HEK293 (cell line): ENCODE data around the gene TNS3.

Experiments used
- CTCF ChIA-PET: fragments of 350-600 bp; formaldehyde crosslinking; extraction: SDS; loops from one replicate; lab custom pipeline; 2021; ENCODE audit warnings: antibody characterized with exemption; lab: Yijun Ruan, JAX
- POLR2A ChIA-PET: fragments of 300-600 bp; formaldehyde crosslinking; extraction: SDS; loops from one replicate; lab custom pipeline; 2020; ENCODE audit warnings: antibody characterized with exemption, inconsistent platforms; lab: Yijun Ruan, JAX
- H3K27ac ChIP-seq: fragments of 200-500 bp; sonication (Bioruptor generic); 2 replicates; pipeline ENCODE4 v1.5.1; 2014; ENCODE audit warnings: low read depth, low read length, control low read depth, inconsistent platforms; ENCODE audit errors: extremely low read depth
- H3K36me3 ChIP-seq, 2 experiments: fragments of 200-500 bp in 1 of 2; sonication (Bioruptor generic) in 1 of 2; 1 replicate in 1 of 2; 2 replicates in 1 of 2; pipeline ENCODE4 v1.5.1; 2014 to 2017; ENCODE audit warnings: inconsistent platforms in 2 of 2, low read length in 2 of 2; ENCODE audit not compliant: control insufficient read depth in 2 of 2, insufficient read depth in 1 of 2
- H3K4me1 ChIP-seq: fragments of 200-500 bp; sonication (Bioruptor generic); 2 replicates; pipeline ENCODE4 v1.5.1; 2014; ENCODE audit warnings: mild to moderate bottlenecking, low read length, inconsistent platforms; ENCODE audit not compliant: control insufficient read depth, insufficient read depth
- H3K4me3 ChIP-seq: 2 replicates; pipeline ENCODE4 v1.5.1; 2011; ENCODE audit warnings: low read depth, mild to moderate bottlenecking, control low read depth, low read length, moderate library complexity
- H3K9me3 ChIP-seq: fragments of 200-500 bp; sonication (Bioruptor generic); 2 replicates; pipeline ENCODE4 v1.5.1; 2014; ENCODE audit warnings: low read depth, low read length, inconsistent platforms; ENCODE audit not compliant: control insufficient read depth, insufficient read depth
- BCL6B ChIP-seq: fragments of 450-650 bp; formaldehyde crosslinking; IDR thresholded peaks from 2 replicates; pipeline ENCODE4 v1.5.1; 2017; ENCODE audit warnings: missing biosample characterization, missing genetic modification characterization
- KLF9 ChIP-seq: fragments of 450-650 bp; formaldehyde crosslinking; IDR thresholded peaks from 2 replicates; pipeline ENCODE4 v1.5.1; 2016; ENCODE audit warnings: missing biosample characterization, missing genetic modification characterization, low read depth
- OVOL3 ChIP-seq: fragments of 450-650 bp; formaldehyde crosslinking; IDR thresholded peaks from 2 replicates; pipeline ENCODE4 v1.5.1; 2016; ENCODE audit warnings: missing biosample characterization, missing genetic modification characterization
- SALL2 ChIP-seq: fragments of 450-650 bp; formaldehyde crosslinking; IDR thresholded peaks from 2 replicates; pipeline ENCODE4 v1.5.0; 2017; ENCODE audit warnings: missing biosample characterization, mild to moderate bottlenecking, missing genetic modification characterization, borderline replicate concordance
- SP7 ChIP-seq: fragments of 450-650 bp; formaldehyde crosslinking; IDR thresholded peaks from 2 replicates; pipeline ENCODE4 v1.5.1; 2016; ENCODE audit warnings: missing biosample characterization, missing genetic modification characterization
- TRIM28 ChIP-seq: IDR thresholded peaks from 2 replicates; pipeline ENCODE4 v1.6.1; 2011; ENCODE audit warnings: low read length, control low read depth, borderline replicate concordance
- YY2 ChIP-seq: fragments of 450-650 bp; formaldehyde crosslinking; IDR thresholded peaks from 2 replicates; pipeline ENCODE4 v1.5.1; 2016; ENCODE audit warnings: missing biosample characterization, missing genetic modification characterization
- ZBTB17 ChIP-seq: fragments of 450-650 bp; formaldehyde crosslinking; IDR thresholded peaks from 2 replicates; pipeline ENCODE4 v1.5.1; 2016; ENCODE audit warnings: missing biosample characterization, missing genetic modification characterization
- ZBTB7A ChIP-seq: fragments of 450-650 bp; formaldehyde crosslinking; IDR thresholded peaks from 2 replicates; pipeline ENCODE4 v1.5.1; 2016; ENCODE audit warnings: low read depth, missing biosample characterization, missing genetic modification characterization
- ZNF211 ChIP-seq: fragments of 450-650 bp; formaldehyde crosslinking; IDR thresholded peaks from 2 replicates; pipeline ENCODE4 v1.5.1; 2016; ENCODE audit warnings: low read depth, missing biosample characterization, missing genetic modification characterization
- ZNF223 ChIP-seq: fragments of 450-650 bp; formaldehyde crosslinking; IDR thresholded peaks from 2 replicates; pipeline ENCODE4 v1.5.1; 2016; ENCODE audit warnings: missing biosample characterization, missing genetic modification characterization
- ZNF24 ChIP-seq: fragments of 450-650 bp; formaldehyde crosslinking; IDR thresholded peaks from 2 replicates; pipeline ENCODE4 v1.5.1; 2016; ENCODE audit warnings: missing biosample characterization, missing genetic modification characterization
- ZNF366 ChIP-seq: fragments of 450-650 bp; formaldehyde crosslinking; conservative IDR thresholded peaks from 2 replicates; pipeline ENCODE4 v1.5.1; 2016; ENCODE audit warnings: missing biosample characterization, missing genetic modification characterization
- ZNF449 ChIP-seq: fragments of 450-650 bp; formaldehyde crosslinking; IDR thresholded peaks from 2 replicates; pipeline ENCODE4 v1.5.1; 2017; ENCODE audit warnings: missing biosample characterization, mild to moderate bottlenecking, missing genetic modification characterization, moderate library complexity
- ZNF48 ChIP-seq: fragments of 450-650 bp; formaldehyde crosslinking; IDR thresholded peaks from 2 replicates; pipeline ENCODE4 v1.5.1; 2016; ENCODE audit warnings: missing biosample characterization, missing genetic modification characterization
- ZNF518A ChIP-seq: fragments of 450-650 bp; formaldehyde crosslinking; conservative IDR thresholded peaks from 2 replicates; pipeline ENCODE4 v1.5.1; 2016; ENCODE audit warnings: low read depth, missing biosample characterization, missing genetic modification characterization
- ZNF585B ChIP-seq: fragments of 450-650 bp; formaldehyde crosslinking; IDR thresholded peaks from 2 replicates; pipeline ENCODE4 v1.5.1; 2016; ENCODE audit warnings: missing biosample characterization, missing genetic modification characterization
- ZNF596 ChIP-seq: fragments of 450-650 bp; IDR thresholded peaks from 2 replicates; pipeline ENCODE4 v1.5.0; 2018; ENCODE audit warnings: missing biosample characterization, mild to moderate bottlenecking, missing genetic modification characterization, moderate library complexity
- ZNF600 ChIP-seq: fragments of 450-650 bp; formaldehyde crosslinking; IDR thresholded peaks from 2 replicates; pipeline ENCODE4 v1.5.1; 2016; ENCODE audit warnings: missing biosample characterization, missing genetic modification characterization
- ZNF610 ChIP-seq: fragments of 450-650 bp; formaldehyde crosslinking; IDR thresholded peaks from 2 replicates; pipeline ENCODE4 v1.5.1; 2016; ENCODE audit warnings: missing biosample characterization, missing genetic modification characterization, borderline replicate concordance
- ZNF664 ChIP-seq: fragments of 450-650 bp; formaldehyde crosslinking; IDR thresholded peaks from 2 replicates; pipeline ENCODE4 v1.5.1; 2016; ENCODE audit warnings: missing biosample characterization, missing genetic modification characterization
- ZNF707 ChIP-seq: fragments of 450-650 bp; formaldehyde crosslinking; IDR thresholded peaks from 2 replicates; pipeline ENCODE4 v1.5.1; 2016; ENCODE audit warnings: missing biosample characterization, missing genetic modification characterization
- ZNF768 ChIP-seq: fragments of 450-650 bp; formaldehyde crosslinking; IDR thresholded peaks from 2 replicates; pipeline ENCODE4 v1.5.1; 2018; ENCODE audit warnings: missing biosample characterization, mild to moderate bottlenecking, missing genetic modification characterization
- TF ChIP-seq, protein P1 (sequence below): fragments of 450-650 bp; formaldehyde crosslinking; IDR thresholded peaks from 2 replicates; pipeline ENCODE4 v1.5.1; 2016; ENCODE audit warnings: missing biosample characterization, missing genetic modification characterization
- TF ChIP-seq, protein P2 (sequence below): fragments of 450-650 bp; formaldehyde crosslinking; IDR thresholded peaks from 2 replicates; pipeline ENCODE4 v1.5.1; 2016; ENCODE audit warnings: missing biosample characterization, missing genetic modification characterization

The TNS3 gene

GRCh38 chr7:47256016-47256415 lies 325.9 kb downstream of the TNS3 start:
- Histone ChIP-seq H3K27ac (no peak overlapping the region), H3K9me3 (no peaks in the 10 kb centered on the region), H3K36me3 (no peaks in the 10 kb centered on the region), H3K4me3 (no peak overlapping the region), H3K4me1 (no peaks in the 10 kb centered on the region)
- ChIA-PET POLR2A (no interaction called here), CTCF (interaction anchor here (0.5 to 3.7 kb wide), 4 partner anchors 10 to 456 kb away, joined by 3 to 23 read pairs (median 3); no protein-coding TSS in a partner anchor)
- TF ChIP-seq SP7 (no peak), ZNF223 (tag by site-specific recombination) (no peak), ZNF610 (tag by site-specific recombination) (no peak), ZNF48 (tag by site-specific recombination) (no peak), ZNF707 (no peak), ZNF585B (tag by site-specific recombination) (no peak), ZNF24 (tag by site-specific recombination) (no peak)
- TF ChIP-seq, protein P1, sequence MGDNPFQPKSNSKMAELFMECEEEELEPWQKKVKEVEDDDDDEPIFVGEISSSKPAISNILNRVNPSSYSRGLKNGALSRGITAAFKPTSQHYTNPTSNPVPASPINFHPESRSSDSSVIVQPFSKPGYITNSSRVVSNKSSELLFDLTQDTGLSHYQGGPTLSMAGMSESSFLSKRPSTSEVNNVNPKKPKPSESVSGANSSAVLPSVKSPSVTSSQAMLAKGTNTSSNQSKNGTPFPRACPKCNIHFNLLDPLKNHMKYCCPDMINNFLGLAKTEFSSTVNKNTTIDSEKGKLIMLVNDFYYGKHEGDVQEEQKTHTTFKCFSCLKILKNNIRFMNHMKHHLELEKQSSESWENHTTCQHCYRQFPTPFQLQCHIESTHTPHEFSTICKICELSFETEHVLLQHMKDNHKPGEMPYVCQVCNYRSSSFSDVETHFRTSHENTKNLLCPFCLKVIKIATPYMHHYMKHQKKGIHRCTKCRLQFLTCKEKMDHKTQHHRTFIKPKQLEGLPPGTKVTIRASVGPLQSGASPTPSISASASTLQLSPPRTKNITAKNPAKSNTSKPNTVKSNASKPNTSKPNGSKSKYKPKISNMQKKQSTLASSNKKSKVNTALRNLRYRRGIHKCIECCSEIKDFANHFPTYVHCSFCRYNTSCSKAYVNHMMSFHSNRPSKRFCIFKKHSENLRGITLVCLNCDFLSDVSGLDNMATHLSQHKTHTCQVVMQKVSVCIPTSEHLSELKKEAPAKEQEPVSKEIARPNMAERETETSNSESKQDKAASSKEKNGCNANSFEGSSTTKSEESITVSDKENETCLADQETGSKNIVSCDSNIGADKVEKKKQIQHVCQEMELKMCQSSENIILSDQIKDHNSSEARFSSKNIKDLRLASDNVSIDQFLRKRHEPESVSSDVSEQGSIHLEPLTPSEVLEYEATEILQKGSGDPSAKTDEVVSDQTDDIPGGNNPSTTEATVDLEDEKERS (tag by site-specific recombination), result no peak
- TF ChIP-seq, protein P2, sequence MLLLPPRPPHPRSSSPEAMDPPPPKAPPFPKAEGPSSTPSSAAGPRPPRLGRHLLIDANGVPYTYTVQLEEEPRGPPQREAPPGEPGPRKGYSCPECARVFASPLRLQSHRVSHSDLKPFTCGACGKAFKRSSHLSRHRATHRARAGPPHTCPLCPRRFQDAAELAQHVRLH (tag by site-specific recombination), result no peak

DNA sequence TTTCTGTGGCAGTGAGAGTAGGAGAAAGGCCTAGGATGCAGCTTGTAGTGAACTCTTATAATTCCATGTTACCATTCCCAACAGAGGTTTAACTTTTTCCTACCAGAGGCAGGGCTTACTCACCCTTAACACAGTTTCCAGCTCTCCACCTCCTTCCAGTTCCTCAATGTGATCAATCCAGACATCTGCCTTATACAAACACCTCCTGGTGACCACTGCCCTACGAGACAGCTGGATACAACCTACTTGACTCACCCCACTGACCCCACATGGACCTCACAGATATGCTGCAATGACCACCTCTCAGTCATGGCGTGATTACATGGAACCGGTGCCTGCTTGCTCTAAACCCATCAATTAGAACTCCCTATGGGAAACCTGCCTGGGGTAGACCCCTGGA lies 326.5 kb downstream of the TNS3 start:
- no peaks in the 10 kb centered on the region for H3K9me3 ChIP-seq
- POLR2A ChIA-PET, result no interaction called here
- H3K27ac ChIP-seq, result no peak overlapping the region
- CTCF ChIA-PET, result interaction anchor here (0.5 to 3.7 kb wide), 4 partner anchors 11 to 457 kb away, joined by 3 to 23 read pairs (median 3); no protein-coding TSS in a partner anchor
- H3K36me3 ChIP-seq, result no peaks in the 10 kb centered on the region
- H3K4me3 ChIP-seq, result no peak overlapping the region
- TF ChIP-seq KLF9 (tag by site-specific recombination), result no peak
- no peak for TF ChIP-seq ZBTB7A (tag by site-specific recombination)
- TF ChIP-seq YY2 (tag by site-specific recombination), result no peak
- no peak for TF ChIP-seq ZNF768 (tag by site-specific recombination)
- TF ChIP-seq TRIM28, result no peak
- TF ChIP-seq ZBTB17 (tag by site-specific recombination), result no peak
- no peak for TF ChIP-seq ZNF366 (tag by site-specific recombination)
- no peak for TF ChIP-seq ZNF664 (tag by site-specific recombination)
- TF ChIP-seq ZNF211 (tag by site-specific recombination), result no peak
- no peak for TF ChIP-seq ZNF518A (tag by site-specific recombination)
- TF ChIP-seq SALL2, result no peak
- no peak for TF ChIP-seq ZNF449 (tag by site-specific recombination)
- TF ChIP-seq ZNF596 (tag by site-specific recombination), result no peak
- no peak for TF ChIP-seq OVOL3 (tag by site-specific recombination)
- TF ChIP-seq BCL6B (tag by site-specific recombination), result no peak
- no peak for TF ChIP-seq ZNF600 (tag by site-specific recombination)
- H3K4me1 ChIP-seq, result no peaks in the 10 kb centered on the region
